ENCODE results near the gene ARID1B. TPM values are rescaled to one million over a fixed set of nuclear protein-coding genes. Genes with fewer than 3 reads are reported as not detected.
A peak's percentile ranks its signal among the peaks of the same experiment; 100 is the strongest.

The ARID1B gene
- total RNA-seq, 2 donors from 2014 or later = 92.3 to 129 TPM

DNA sequence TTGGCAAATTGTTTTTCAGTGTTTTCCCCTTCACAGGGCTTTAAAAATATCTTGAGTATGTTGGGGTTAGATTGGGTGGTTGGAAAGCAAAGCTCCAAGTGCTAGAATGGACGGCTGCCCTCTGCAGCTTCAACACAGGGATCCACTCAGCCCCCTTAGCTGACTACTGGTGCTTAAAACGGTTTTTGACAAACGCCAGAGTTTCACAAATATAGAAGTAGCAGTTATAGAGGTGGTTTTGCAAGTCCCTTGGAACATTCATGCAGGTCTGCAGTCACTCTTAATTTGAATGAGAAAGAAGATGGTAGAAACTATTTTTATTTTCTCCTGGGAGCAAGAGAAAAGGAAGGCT lies 175.9 kb downstream of the ARID1B start:
- no peaks in the 10 kb centered on the region for H3K9me3 Mint-ChIP-seq
- ATAC-seq (no peak), DNase-seq (ENCODE audit: low spot score) (no peak)
- H3K27ac Mint-ChIP-seq = no peak overlapping the region
- peaks cover 43 to 47% of the 10 kb centered on the region in 2 donors for H3K4me1 Mint-ChIP-seq (ENCODE audit: low read depth in 2 of 2)
- no peaks in the 10 kb centered on the region for H3K36me3 Mint-ChIP-seq
- H3K27me3 Mint-ChIP-seq = no peaks in the 10 kb centered on the region
- H3K4me3 Mint-ChIP-seq = no peak overlapping the region

DNA sequence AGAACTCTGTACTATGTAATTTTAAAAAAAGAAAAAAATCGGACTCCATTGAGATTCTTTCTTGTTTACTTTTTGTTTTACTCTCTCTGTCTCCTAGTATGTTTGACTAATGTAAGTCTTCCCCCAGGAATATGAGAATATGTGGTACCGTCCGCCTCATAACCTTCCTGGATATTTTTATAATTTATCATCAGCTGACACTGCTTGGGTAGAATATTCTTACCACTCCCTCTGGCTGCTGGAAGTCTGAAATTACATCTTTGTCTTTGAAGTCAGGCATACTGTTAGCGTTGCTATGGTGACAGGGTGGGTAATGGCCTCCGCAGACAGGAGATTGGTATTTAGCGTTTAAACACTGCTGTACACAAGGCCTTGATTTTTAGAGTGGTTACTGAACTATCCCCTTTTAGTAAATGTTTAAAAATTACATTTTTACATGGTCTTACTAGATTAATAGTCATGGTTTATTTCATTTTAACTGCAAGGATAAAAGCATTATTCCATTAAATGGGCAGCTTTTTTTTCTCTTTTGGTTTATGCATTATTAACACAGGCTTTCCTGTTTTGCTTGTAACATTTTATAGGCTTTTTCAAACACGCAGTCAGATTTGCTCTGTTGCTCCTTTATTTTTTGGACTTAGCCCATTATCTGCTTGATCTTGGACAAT lies 176.4 kb downstream of the ARID1B start:
- ATAC-seq = no peak
- H3K4me1 Mint-ChIP-seq (ENCODE audit: low read depth in 2 of 2) = peaks cover 47 to 51% of the 10 kb centered on the region in 2 donors
- no peaks in the 10 kb centered on the region for H3K36me3 Mint-ChIP-seq
- H3K27ac Mint-ChIP-seq = no peak overlapping the region
- DNase-seq (ENCODE audit: low spot score) = no peak
- no peaks in the 10 kb centered on the region for H3K27me3 Mint-ChIP-seq
- no peak overlapping the region for H3K4me3 Mint-ChIP-seq
- H3K9me3 Mint-ChIP-seq = no peaks in the 10 kb centered on the region

DNA sequence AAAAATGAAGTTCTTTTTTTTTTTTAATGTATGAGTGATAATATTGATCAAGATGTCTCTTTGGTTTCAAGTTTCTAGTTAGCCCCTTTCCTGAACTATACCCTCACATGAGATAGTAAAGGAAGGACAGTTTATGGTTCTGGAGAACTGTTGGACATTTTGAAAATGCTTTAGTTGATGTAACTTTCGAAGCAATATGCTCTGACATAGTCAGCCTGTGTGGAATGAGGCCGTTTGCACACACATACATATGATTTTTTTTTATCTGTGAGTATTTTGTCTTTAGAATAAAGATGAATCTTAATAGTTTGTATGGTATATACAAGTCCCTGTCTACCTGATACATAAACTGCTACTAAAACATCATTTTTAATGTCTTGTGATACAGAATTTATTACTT lies 177.0 kb downstream of the ARID1B start:
- Mint-ChIP-seq H3K9me3 (no peaks in the 10 kb centered on the region), H3K4me1 (ENCODE audit: low read depth in 2 of 2) (peaks cover 48 to 51% of the 10 kb centered on the region in 2 donors), H3K36me3 (no peaks in the 10 kb centered on the region), H3K27ac (no peak overlapping the region), H3K4me3 (no peak overlapping the region), H3K27me3 (no peaks in the 10 kb centered on the region)
- ATAC-seq (no peak), DNase-seq (ENCODE audit: low spot score) (no peak)

DNA sequence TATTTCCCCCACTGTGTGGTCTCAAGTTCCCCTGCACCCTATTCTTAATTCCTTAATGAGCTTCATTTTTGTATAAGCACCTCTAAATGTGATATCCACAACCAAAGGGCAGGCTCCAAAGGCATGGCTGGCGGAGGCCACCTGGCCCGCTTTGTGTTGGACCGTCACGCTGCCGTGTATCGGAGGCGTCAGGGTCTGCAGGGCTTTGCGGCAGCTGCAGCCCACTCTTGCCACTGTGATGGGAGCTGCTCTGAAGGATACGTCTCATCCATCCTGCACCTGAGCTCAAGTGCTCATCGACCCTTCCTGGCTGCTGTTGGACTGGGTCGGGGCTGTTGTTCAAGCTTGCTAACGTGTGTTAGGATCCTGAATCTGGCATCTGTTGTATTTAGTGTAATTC lies 177.6 kb downstream of the ARID1B start:
- no peaks in the 10 kb centered on the region for H3K27me3 Mint-ChIP-seq
- no peaks in the 10 kb centered on the region for H3K9me3 Mint-ChIP-seq
- H3K36me3 Mint-ChIP-seq = no peaks in the 10 kb centered on the region
- H3K27ac Mint-ChIP-seq = no peak overlapping the region
- peaks cover 48 to 53% of the 10 kb centered on the region in 2 donors for H3K4me1 Mint-ChIP-seq (ENCODE audit: low read depth in 2 of 2)
- ATAC-seq = no peak
- DNase-seq (ENCODE audit: low spot score) = no peak
- no peak overlapping the region for H3K4me3 Mint-ChIP-seq

DNA sequence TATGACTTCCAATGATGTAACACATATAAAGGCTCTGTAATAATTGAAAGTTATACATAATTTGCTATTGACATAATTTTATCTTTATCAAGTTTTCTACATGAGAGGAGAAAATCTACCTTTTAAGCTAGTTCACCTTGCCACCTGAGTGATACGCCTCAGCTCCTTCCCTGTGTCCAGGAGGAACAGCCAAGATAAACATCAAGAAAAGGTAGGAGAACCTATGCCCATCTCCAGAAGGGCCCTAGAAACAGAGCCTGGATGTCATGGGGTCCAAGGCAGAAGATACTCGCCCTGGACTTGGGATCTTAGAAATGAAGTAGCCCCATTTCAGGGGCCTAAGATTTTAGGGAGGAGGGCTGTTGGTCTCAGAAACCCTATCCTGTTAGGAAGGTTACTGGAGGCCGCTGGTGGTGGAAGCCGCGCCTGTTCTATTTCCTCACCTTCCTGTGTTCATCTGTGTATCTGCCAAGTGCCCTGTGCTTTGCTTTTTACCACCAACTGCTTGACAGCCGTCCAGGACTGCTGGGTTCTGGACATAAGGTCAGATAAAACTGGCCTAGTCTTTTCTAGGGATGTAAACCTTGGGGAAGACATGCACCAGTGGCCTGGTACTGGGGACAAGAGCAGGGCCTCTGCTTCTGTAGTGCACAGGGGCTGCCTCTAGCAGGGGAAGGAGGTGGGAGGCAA lies 178.5 kb downstream of the ARID1B start:
- Mint-ChIP-seq H3K27ac (no peak overlapping the region), H3K4me1 (ENCODE audit: low read depth in 2 of 2) (peaks cover 42 to 53% of the 10 kb centered on the region in 2 donors), H3K4me3 (no peak overlapping the region), H3K9me3 (no peaks in the 10 kb centered on the region), H3K27me3 (no peaks in the 10 kb centered on the region), H3K36me3 (no peaks in the 10 kb centered on the region)
- no peak for ATAC-seq
- no peak for DNase-seq (ENCODE audit: low spot score)

DNA sequence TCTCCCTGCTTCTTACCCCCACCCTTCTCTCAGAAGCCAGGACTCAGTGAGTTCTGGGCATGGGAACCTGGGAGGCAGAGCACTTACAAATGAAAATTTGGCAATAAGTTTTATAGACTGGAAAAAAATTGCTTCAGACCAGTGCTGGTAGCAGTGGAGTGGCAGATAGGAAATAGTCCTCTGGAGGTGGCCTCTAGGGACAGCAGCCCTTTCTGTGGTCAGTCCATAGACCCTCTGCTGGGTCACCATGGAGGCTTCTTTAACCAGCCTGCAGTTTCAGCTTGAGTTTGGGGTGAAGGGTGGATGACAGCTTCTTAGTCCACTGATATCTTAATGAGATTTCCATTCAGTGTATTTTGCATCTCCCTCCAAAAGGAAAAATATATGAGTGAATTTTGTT lies 179.1 kb downstream of the ARID1B start:
- Mint-ChIP-seq H3K27ac (no peak overlapping the region), H3K9me3 (no peaks in the 10 kb centered on the region), H3K27me3 (no peaks in the 10 kb centered on the region), H3K36me3 (no peaks in the 10 kb centered on the region), H3K4me3 (no peak overlapping the region), H3K4me1 (ENCODE audit: low read depth in 2 of 2) (peaks cover 42 to 53% of the 10 kb centered on the region in 2 donors)
- no peak for DNase-seq (ENCODE audit: low spot score)
- ATAC-seq = peak in 1 of 2 donors; percentile 53

DNA sequence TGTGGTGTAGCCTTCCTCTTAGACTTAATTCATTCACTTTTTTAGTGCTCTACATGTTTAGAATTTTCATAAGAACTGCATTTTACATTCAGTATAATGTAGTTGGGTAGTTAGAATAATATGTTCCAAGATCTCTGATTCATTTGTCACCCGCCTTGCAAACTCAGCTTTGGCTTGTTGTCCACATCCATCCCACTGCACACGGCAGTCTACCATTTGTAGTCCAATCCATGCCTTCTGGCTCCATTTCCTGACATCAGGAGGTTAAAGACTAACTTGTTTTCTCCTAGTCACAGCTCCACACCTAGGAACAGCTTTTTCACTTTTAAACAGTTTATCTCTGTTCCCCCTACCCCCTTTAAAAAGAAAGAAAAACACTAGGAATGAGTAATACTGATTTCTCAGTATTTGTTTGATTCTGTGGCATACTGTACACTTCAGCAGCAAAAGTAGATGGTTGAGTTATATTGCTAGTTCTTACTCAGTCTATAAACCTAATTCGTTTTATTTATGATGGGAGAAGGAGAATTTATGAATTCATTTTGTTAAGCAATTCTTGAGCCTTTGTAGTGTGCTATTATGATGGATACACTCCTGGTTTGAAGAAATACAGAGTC lies 180.9 kb downstream of the ARID1B start:
- Mint-ChIP-seq H3K4me1 (ENCODE audit: low read depth in 2 of 2) (peaks cover 38 to 45% of the 10 kb centered on the region in 2 donors), H3K27me3 (no peaks in the 10 kb centered on the region), H3K36me3 (no peaks in the 10 kb centered on the region), H3K9me3 (no peaks in the 10 kb centered on the region), H3K27ac (peak overlapping the region; percentile 9 to 14), H3K4me3 (peak overlapping the region; percentile 60)
- peak; percentile 40 to 94 for ATAC-seq
- DNase-seq (ENCODE audit: low spot score) = no peak

DNA sequence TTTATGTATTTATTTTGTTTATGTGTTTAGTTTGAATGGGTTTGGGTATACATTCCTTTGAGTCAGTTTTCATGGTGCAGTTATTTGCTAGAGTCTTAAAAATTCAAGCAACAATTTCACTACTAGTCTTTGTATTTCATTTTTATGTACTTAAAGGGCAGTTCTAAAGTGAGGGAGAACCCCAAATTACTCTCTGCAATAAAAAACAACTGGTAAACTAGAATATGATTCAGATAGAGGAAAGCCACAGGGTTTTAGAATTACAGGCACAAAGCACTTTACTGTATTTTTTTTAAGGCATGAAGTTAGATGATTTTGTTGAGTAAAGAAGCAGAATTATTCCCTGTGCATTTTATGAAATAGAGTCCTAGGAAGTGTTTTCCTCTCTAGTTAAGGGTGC lies 183.3 kb downstream of the ARID1B start:
- H3K4me1 Mint-ChIP-seq (ENCODE audit: low read depth in 2 of 2) = peaks cover 30 to 41% of the 10 kb centered on the region in 2 donors
- DNase-seq (ENCODE audit: low spot score) = no peak
- H3K9me3 Mint-ChIP-seq = no peaks in the 10 kb centered on the region
- H3K27ac Mint-ChIP-seq = no peak overlapping the region
- H3K36me3 Mint-ChIP-seq = no peaks in the 10 kb centered on the region
- ATAC-seq = no peak
- H3K4me3 Mint-ChIP-seq = no peak overlapping the region
- H3K27me3 Mint-ChIP-seq = no peaks in the 10 kb centered on the region

DNA sequence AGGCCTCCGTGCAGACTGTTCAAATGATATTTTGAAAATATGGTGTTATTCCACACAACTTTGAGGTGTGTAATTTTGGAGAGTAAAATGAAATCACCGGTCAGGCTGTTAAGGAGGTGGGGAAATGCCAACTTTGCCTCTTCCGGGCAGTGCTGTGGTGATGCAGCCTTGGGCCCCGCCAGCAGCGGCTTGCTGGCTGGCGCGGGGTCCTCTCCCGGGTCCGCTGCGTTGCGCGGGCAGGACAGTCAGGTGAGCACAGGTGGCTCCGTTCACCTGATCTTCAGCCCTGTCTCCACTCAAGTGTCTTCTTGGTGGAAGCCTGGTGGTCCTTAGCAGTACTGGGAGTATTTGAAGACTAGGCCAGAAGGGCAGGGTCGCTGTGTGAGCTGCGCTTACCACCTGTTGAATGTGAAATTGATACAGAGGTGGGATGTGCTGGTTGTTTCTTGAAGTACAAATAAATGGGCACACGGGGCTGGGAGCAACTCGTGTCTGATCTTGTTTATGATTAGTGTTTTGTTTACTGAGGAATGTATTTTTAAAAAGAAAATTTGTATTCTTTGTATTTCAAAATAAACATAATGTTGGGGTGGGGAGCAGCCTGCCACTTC lies 184.2 kb downstream of the ARID1B start:
- H3K27me3 Mint-ChIP-seq = no peaks in the 10 kb centered on the region
- H3K4me1 Mint-ChIP-seq (ENCODE audit: low read depth in 2 of 2) = peaks cover 30 to 36% of the 10 kb centered on the region in 2 donors
- no peak overlapping the region for H3K27ac Mint-ChIP-seq
- DNase-seq (ENCODE audit: low spot score) (no peak), ATAC-seq (no peak)
- H3K4me3 Mint-ChIP-seq = no peak overlapping the region
- no peaks in the 10 kb centered on the region for H3K9me3 Mint-ChIP-seq
- no peaks in the 10 kb centered on the region for H3K36me3 Mint-ChIP-seq

DNA sequence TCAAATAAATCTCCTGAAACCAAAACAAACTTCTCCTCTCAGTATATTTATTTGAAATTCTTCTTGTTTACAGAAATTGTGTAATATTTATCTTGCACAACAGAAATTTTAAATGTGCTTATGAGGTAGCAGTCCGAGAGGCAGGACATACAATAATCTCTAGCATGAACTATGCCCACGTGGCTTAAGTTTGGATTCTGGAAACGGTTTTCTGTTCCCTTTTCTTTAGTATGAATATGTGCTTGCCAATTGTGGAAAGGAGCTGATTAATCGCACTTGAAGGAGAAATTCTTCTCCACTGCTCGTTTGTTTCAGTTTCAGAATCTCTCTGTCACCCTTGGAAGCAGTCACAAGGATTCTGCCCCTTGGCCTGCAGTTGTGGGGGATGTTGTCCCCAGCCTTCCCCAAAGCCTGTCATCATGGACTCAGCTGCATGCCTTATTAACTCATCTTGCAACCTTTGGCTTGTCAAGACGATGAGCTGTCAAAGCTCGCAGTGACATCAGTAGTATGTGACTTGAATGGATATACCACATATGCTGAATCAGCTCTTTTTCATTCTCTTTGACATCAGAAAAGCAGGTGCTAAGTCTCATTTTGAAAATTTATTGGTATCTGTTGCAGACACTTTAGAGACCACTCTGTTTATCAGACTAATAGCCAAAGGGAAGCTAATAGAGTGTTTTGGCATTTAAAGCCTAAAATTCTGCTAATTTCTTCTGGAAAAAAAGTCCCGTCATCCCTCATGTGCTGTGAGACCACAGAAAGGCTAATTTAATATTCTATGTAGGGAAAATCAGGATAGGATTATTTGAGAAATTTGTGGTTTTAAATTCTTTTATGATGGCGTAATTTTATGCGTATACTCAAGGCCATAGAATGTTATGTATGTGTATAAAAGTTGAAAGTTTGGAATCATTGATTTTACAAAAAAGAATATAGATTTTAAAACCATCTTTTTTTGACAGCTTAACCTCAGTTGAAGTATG lies 186.8 kb downstream of the ARID1B start:
- H3K4me3 Mint-ChIP-seq = peak overlapping the region; percentile 66
- H3K9me3 Mint-ChIP-seq = no peaks in the 10 kb centered on the region
- H3K27ac Mint-ChIP-seq = peak overlapping the region in 1 of 2 donors; percentile 29
- no peak for DNase-seq (ENCODE audit: low spot score)
- peaks cover 25 to 29% of the 10 kb centered on the region in 2 donors for H3K4me1 Mint-ChIP-seq (ENCODE audit: low read depth in 2 of 2)
- peak; percentile 87 to 94 for ATAC-seq
- H3K27me3 Mint-ChIP-seq = no peaks in the 10 kb centered on the region
- H3K36me3 Mint-ChIP-seq = no peaks in the 10 kb centered on the region

DNA sequence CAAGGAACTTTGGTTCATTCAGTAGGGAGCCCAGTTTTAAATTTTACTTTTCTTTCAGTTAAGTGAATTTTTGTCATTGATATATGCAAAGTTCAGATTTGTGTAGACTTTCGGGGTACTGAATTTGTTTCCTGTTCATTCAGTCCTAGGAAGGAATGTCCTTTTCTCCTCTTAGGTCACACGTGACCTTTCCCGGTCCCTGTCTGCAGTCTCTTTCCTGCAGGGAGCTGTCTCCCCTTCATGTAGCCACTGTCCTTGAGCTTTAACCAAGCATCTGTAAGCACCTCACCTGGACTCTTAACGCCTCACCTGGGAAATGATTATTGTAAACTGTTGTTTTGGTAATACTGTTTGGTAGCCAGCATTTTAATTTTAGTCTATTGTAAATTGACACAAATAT lies 190.7 kb downstream of the ARID1B start:
- Mint-ChIP-seq H3K4me1 (ENCODE audit: low read depth in 2 of 2) (peaks cover 25 to 28% of the 10 kb centered on the region in 2 donors), H3K27ac (no peak overlapping the region), H3K27me3 (no peaks in the 10 kb centered on the region), H3K9me3 (no peaks in the 10 kb centered on the region), H3K36me3 (no peaks in the 10 kb centered on the region), H3K4me3 (no peak overlapping the region)
- ATAC-seq (no peak), DNase-seq (ENCODE audit: low spot score) (no peak)

DNA sequence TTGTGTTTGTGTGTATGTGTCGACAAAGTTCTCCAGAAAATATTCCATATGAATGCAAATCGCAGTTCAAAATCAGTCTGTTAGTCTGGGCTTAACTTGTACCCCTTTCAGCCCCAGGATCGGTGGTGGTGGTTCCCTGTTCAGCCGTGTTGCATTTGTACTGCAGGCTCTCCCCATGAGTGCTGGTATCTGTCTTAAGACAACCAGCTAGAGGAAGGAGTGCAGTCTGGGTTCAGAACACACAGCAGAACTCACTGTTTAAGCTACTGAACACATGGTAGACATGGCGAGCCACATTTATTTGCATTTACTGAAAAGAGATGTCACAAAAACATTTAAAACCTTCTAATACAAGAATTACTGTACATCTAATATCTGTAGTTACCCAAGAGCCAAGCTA lies 192.1 kb downstream of the ARID1B start:
- DNase-seq (ENCODE audit: low spot score) (no peak), ATAC-seq (no peak)
- Mint-ChIP-seq H3K4me3 (no peak overlapping the region), H3K27ac (no peak overlapping the region), H3K9me3 (no peaks in the 10 kb centered on the region), H3K4me1 (ENCODE audit: low read depth in 2 of 2) (peaks cover 23 to 28% of the 10 kb centered on the region in 2 donors), H3K36me3 (no peaks in the 10 kb centered on the region), H3K27me3 (no peaks in the 10 kb centered on the region)

DNA sequence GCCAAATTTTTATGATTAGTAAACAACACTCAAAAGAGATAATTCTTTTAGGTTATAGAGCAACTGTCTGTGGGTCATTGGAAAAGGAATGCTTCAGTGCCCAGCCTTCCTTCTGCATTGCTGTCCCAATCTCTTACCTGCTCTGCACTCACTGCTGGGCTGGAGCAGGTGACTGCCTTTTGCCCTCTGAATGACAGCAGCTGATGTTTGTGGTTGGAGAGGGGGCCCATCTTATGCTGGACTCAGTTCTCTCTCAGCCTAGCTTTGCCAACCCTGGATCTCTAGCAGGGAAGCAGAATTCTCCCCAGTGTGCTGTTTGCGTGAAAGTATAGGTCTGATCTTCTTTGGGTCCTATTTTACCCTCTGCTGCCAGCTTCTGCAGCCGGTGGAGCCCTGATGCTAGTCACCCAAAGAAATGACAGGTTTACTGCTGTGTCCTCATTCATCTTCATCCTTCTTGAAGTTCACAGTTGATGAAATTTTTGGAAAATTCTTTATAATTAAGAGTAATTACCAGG lies 193.5 kb downstream of the ARID1B start:
- DNase-seq (ENCODE audit: low spot score) (no peak), ATAC-seq (no peak)
- Mint-ChIP-seq H3K27ac (no peak overlapping the region), H3K9me3 (no peaks in the 10 kb centered on the region), H3K4me1 (ENCODE audit: low read depth in 2 of 2) (peaks cover 30 to 31% of the 10 kb centered on the region in 2 donors), H3K36me3 (no peaks in the 10 kb centered on the region), H3K27me3 (no peaks in the 10 kb centered on the region), H3K4me3 (no peak overlapping the region)

Measured in natural killer cell treated with Interleukin-12 subunit alpha and Interleukin-12 subunit beta and Interleukin-15 and Interleukin-18, amount 100 ng/mL, for 72 hours (primary cell).